IPS DF 4.7 (cell line): Measurements from ENCODE around the gene TRAF7.
"Not testable (repeated sequence)": the region's sequence is repeated elsewhere in the genome, so short reads cannot be mapped to it uniquely, and the experiment has no call there.

ENCODE experiments used
- DNase-seq: peaks from one replicate; pipeline ENCODE4 v3.0.0-alpha.2; 2013; ENCODE audit warnings: low spot score; ENCODE audit errors: extremely low read depth

The TRAF7 gene

GRCh38 chr16:2155091-2155950 lies at the start of gene TRAF7:
TRAF7 (plus strand) TSS chr16:2155782; CDS start chr16:2163921, 8,139 bp downstream.
- DNase-seq: peak; percentile 100

DNA sequence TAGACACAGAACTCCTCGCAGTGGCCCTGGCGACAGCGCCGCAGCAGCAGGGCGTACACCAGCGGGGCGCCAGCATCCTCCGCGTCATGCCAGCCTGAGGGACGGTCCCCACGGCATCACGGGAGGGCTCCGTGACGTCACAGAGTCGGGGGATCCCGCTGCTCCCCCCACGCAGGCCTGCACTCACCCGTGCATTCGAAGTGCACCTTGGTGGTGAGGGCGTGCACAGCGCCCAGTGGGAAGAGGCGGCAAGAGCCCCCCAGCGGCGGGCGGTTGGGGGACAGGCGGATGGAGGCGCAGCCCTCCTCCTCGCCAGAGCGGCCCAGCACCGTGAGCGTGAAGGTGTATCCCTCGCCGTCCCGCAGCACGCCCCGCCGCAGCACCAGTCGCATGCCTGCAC lies 49.4 kb upstream of the TRAF7 start:
- not testable (repeated sequence) for DNase-seq

DNA sequence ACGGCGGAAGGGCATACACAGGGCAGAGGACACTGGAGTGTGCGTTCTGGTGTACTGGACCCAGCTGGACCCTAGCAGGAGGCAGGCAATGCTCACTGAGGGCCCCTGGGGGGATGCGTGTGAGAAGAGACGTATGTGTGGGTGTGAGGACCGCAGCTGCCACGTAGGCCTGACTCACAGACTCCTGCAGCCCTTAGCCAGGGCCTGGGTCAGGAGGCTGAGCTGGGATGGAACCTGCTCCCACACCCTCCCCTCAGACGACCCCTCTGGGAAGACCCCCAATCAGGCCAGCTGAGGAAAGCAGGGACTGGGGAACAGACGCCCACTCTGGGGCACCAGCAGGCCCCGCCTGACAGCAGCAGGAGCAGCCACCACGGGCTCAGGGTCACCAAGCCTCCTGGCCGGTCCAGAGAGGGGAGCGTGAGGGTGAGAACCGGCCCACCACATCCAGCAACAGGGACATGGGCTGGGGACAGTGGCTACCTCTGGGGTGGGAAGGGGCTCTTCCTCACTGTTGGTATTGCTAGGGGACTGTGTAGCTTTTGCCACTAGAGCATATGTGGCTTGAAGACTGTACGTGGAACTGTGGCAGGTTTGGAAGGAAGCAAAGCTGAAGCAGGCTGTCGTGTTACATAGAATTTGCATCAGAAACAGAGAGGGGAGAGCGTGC lies 48.3 kb upstream of the TRAF7 start:
- DNase-seq: not testable (repeated sequence)

DNA sequence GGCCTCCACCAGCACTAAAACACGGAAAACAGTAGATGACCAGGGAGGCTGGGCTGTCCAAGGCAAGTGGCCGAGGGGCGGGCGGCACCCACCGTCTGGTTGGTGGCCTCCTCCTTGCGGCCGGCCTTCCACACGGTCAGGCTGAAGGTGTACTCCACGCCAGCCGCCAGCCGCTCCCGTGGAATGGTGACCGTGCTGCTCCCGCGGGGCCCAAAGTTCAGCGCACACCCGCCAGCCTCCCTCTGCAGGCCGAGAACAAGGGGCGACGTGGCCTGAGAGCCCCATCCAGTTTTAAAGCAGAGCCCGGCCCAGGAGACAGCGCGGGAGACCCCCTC lies 47.8 kb upstream of the TRAF7 start:
- DNase-seq: not testable (repeated sequence)

GRCh38 chr16:2108446-2109270 lies 46.9 kb upstream of the TRAF7 start:
- DNase-seq: not testable (repeated sequence)

GRCh38 chr16:2109271-2109580 lies 46.4 kb upstream of the TRAF7 start:
- not testable (repeated sequence) for DNase-seq

GRCh38 chr16:2109872-2110271 lies 45.7 kb upstream of the TRAF7 start:
- DNase-seq: not testable (repeated sequence)

- DNase-seq: not testable (repeated sequence)
Observed at GRCh38 chr16:2110332-2111008, 45.1 kb upstream of the TRAF7 start.

- not testable (repeated sequence) for DNase-seq
Observed at GRCh38 chr16:2111009-2111353, 44.6 kb upstream of the TRAF7 start.

- not testable (repeated sequence) for DNase-seq
Observed at GRCh38 chr16:2111412-2112335, 43.9 kb upstream of the TRAF7 start.

DNA sequence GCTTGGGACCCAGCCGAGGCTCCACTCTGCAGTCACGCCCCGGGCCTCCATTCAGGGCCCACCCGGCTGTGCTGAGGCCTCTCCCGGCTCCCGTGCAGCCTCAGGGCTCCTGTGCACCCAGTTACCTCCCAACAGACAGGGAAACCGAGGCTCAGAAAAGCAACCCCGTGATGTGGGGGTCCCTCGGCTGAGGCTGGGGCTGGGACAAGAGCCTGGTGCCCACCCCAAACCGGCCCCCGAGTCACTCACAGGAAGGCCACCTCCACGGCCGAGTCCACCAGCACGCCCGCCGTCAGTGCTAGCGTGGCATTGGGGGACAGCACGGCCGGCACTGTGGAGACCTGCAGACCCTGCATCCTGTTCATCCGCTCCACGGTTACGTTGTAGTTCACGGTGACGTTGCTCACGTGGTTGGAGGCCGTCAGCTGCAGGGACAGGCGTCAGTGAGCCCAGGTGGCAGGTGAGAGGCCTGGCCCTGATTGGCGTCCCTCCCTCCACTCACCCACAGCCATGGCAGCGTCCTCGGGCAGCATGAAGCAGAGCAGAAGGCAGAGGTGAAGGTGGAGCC lies 43.0 kb upstream of the TRAF7 start:
- not testable (repeated sequence) for DNase-seq

- DNase-seq: not testable (repeated sequence)
Observed at GRCh38 chr16:2114225-2114624, 41.4 kb upstream of the TRAF7 start.

- DNase-seq: not testable (repeated sequence)
Observed at GRCh38 chr16:2114885-2115590, 40.5 kb upstream of the TRAF7 start.

GRCh38 chr16:2115591-2115973 lies 40.0 kb upstream of the TRAF7 start:
- DNase-seq: no peak

DNA sequence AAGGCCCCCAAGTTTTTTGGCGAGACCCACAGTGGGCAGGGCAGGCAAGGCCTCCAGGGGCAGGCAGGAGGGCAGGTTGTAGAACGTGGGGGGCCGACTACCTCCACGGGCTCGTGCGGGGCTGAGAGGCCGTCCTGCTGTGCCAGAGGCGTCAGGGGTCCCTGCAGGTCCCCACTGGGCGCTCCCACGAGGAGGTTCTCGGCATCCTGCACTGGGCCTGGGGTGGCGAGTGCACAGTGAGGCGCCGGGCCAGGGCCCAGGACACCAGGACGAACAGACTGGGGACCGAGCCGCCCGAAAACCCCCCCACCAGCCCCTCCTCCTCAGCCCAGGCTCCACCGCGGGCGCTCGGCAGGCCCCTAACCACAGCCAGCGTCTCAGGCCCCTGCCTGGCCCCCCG lies 39.2 kb upstream of the TRAF7 start:
- not testable (repeated sequence) for DNase-seq

DNA sequence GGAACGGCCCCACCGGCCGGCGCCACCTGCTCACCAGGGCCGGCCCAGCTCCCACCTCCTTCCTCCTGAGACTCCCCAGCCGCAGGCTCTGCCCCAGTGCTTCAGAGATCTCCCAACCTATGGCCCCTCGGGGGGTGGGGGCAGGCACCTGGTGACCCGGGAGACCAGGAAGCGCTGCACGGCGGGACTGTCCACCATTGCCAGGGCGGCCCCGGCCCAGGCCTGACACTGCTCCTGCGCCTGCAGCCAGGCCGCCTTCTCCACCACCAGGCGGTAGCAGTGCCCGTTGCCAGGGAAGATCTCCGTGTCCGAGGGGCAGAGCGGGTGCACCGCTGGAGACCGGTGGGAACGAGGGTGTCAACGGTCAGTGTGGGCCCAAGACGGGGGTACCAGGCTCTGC lies 38.2 kb upstream of the TRAF7 start:
- DNase-seq: not testable (repeated sequence)

- not testable (repeated sequence) for DNase-seq
Observed at GRCh38 chr16:2117960-2118722, 37.4 kb upstream of the TRAF7 start.

DNA sequence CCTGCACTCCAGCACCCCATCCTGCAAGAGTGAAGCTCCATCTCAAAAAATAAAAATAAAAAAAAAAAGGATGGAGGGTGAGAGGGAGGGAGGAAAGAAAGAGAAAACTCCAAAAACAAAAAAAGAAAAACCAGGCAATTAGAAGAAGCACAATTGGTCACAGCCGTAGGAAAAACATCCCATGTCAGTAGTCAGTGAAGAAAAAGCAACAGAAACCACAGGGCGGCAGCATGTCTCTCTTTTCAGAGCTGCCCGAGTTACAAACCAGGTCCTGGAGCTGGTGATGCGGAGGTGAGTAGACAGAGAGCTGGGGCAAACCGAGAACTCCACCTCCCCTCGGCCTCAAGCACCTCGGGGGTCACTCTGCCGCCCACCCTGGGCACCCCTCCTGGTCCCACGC lies 34.3 kb upstream of the TRAF7 start:
- DNase-seq: not testable (repeated sequence)

DNA sequence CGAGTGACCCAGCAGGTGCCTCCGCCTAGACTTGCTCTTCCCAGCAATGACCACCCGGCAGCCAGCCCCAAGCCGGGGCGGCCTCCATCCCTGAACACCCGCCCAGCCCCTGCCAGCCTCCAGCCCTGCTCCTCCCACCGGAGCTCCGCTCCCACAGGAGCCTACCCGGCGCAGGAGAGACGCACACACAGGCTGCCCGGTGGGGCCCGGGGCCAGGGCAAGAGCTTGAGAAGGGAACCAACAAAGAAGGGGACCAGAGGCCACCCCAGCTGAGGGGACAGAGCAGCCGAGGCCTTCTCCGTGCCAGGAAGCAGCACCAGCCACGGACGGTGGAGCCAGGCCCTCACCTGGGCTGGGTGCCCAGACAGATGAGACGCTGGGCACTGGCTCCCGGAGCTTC lies 33.7 kb upstream of the TRAF7 start:
- DNase-seq: no peak
